ENCODE results near the gene MYO1D.

DNA sequence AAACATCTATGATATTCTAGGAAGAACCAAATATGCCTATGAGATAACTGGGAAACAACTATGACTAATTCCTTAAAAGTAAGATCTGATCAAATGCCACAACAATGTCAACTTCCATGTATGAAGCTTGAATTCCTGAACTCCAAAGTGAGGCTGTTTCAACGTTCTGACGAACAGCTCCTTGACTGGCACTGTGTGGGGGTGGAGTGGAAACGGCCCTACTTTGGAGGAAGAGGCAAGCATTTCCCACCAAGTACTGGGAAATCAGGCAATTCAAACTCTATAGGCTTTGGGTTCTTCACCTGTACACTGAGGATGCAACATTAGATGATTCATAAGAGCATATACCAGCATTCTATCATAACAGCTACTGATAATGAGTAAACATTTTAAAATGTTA lies 203.0 kb downstream of the MYO1D start:
- TF ChIP-seq TCF12 (IDR thresholded peaks at IDR 0.05; ENCODE audit: low read depth) (no peak), CREB1 (IDR thresholded peaks at IDR 0.05; ENCODE audit: low read depth) (no peak), YY1 (IDR thresholded peaks at IDR 0.05; ENCODE audit: low read depth) (no peak), CEBPB (IDR thresholded peaks at IDR 0.05) (no peak)
- TF ChIP-seq, protein P1, sequence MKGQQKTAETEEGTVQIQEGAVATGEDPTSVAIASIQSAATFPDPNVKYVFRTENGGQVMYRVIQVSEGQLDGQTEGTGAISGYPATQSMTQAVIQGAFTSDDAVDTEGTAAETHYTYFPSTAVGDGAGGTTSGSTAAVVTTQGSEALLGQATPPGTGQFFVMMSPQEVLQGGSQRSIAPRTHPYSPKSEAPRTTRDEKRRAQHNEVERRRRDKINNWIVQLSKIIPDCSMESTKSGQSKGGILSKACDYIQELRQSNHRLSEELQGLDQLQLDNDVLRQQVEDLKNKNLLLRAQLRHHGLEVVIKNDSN (IDR thresholded peaks at IDR 0.05), result no peak

Measured in Ishikawa (cell line).